T-helper 1 cell treated with Interleukin-12 subunit alpha and Interleukin-12 subunit beta and Interleukin-4 antibody, amounts not matched to agents 30 ng/mL and 1 ng/mL, for 36 hours (primary cell): ENCODE measurements around the gene ABTB2. TPM values are rescaled to one million over a fixed set of nuclear protein-coding genes. Genes with fewer than 3 reads are reported as not detected.

Experiments used
- intact Hi-C: fragments of 100-400 bp; cut with micrococcal nuclease; formaldehyde crosslinking; loops from one replicate; pipeline ENCODE4 v1.15.1; 2024
- total RNA-seq: library from RNA; stranded (reverse); gene quantifications from 2 replicates; pipeline ENCODE4 v1.2.3, GENCODE V29; 2022

The ABTB2 gene
- total RNA-seq, 1 donor from 2014 or later, result 8.3 TPM

DNA sequence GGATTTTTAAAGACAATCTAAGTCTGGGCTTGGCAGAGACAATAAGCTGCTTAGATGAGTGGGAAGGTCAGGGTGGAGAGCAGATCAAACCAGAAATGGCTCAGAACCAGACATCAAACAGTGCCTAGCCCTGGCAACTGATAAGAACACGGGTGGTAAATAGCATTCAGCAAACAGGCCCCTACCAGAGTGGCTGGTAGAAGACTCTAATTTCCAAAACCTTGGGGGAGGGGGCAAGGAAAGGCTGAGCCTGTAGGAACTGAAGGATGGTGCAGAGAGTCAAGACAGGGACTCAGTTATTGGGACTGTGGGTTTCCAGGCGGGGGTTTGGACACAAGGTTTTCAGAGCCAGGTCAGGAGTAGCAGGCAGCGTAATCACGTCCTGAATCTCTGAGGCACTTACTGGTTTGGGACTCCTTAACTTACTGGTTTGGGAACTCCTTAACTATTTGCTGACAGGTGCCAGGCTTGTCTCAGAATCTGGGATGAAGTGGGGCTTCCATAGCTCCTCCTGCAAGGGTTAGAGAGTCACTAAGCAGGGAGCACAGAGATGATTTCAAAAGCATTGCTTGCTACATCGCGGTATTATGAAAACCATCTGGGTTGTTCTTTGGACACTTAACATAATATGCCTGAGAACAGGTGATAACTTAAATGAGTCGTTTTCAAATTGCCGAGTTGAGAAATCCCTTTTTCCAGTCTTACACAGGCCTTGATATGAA, 5.7 kb upstream of the ABTB2 start:
- intact Hi-C loops, result no loop called here

DNA sequence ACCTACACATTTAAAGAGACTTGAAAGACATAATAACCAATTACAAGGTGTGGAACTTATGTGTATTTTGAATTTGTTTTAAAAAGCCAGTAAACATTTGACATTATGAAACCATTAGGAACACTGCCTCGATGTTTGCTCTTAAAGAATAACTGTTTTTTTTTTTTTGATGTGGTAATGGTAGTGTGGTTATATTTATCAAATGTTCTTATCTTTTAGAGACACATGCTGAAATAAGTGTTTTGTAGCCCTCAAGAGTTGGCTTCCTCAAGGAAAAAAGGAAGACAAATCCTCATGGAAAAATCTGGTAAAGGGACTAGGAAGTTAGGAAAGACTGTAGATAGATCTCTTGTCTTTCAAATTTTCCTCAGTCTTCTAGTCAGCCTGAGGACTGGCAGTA, 2.2 kb upstream of the ABTB2 start:
- intact Hi-C loops, result no loop called here

DNA sequence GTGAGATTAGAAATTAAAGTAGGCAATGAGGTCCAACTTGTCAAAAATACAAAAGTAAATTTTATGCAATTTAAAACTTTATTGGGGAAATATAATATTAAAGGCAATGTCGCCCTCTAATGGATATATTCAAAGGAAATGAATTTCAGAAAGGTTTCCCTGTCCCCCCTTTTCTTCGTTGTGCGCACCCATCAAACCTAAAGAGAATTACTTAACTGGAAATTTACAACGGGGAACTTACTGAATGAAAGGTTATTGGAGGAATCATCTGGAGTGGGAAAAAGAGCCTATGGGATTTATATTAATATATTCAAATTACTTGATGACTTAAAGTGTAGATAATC, 1.7 kb upstream of the ABTB2 start:
- intact Hi-C loops, result loop anchor here (1.0 to 5.0 kb wide), 12 partner anchors 109 to 1777 kb away; partner anchors contain the start of genes CSTF3, EIF3M and NAT10

DNA sequence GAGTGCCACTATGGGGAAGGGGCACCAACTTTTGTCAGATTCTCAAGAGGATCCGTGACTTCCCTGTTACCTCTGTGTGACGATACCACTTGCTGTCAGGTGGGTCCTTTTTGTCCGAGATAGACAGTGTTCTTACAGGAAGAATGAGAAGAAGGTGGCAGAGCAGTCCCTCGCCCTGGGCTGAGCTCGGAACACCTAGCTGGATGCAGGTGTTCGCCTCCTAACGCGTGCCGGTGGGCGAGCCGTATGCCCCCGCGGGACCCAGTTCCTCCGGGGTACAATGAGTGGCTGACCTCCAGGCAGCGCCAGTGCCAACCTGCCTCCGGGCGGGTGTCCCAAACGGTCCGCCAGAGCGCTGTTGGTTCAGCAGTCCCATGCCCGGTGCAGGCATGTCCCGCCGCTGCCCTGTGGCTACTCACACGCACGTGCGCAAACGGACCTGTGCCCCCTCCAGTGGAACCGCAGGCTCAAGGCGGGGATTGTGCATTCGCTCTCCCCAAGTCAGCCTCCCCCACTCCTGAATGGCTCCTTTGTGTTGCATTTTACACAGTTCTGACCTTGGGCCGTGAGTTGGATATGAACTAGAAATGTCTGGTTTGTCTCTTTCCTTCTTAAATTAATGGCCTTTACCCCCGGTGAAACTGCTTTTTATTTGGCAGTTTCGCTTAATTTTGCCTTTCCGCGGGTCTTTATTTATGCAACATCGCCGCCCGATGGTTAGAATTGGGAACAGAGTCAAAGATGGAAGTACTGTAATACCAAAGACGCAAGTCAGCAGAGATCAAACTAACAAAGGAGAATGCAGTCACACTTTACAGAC, 1.1 kb upstream of the ABTB2 start:
- intact Hi-C loops, result loop anchor here (1.0 to 5.0 kb wide), 18 partner anchors 46 to 1776 kb away; partner anchors contain the start of genes C11orf91, CAPRIN1, CAT and CSTF3

DNA sequence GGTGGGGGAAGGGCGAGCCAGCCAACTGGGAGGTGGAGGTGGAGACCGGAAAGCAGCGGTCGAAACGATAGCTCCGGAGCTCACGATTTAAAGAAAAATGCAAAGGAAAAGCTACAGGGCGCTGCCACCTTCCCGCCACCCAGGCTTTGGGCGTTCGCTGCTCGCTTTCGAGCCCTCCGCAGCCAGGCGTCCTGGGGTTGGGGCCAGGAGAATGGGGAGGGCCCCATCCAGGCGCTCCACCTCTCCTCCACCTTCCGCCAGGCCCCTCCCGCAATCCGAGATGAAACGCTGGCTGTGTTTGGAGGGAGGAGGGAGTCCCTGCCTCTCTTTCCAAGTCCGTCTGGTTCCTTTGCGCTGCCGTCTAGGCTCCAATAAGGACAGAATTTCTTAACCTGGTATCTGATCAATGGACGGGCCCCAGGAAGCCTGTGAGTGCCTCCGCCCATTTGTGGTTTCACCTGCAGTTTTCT, 483 bp upstream of the ABTB2 start:
- intact Hi-C loops, result loop anchor here (1.0 to 5.0 kb wide), 11 partner anchors 45 to 1775 kb away; partner anchors contain the start of genes C11orf91, CAPRIN1, CAT and CSTF3

DNA sequence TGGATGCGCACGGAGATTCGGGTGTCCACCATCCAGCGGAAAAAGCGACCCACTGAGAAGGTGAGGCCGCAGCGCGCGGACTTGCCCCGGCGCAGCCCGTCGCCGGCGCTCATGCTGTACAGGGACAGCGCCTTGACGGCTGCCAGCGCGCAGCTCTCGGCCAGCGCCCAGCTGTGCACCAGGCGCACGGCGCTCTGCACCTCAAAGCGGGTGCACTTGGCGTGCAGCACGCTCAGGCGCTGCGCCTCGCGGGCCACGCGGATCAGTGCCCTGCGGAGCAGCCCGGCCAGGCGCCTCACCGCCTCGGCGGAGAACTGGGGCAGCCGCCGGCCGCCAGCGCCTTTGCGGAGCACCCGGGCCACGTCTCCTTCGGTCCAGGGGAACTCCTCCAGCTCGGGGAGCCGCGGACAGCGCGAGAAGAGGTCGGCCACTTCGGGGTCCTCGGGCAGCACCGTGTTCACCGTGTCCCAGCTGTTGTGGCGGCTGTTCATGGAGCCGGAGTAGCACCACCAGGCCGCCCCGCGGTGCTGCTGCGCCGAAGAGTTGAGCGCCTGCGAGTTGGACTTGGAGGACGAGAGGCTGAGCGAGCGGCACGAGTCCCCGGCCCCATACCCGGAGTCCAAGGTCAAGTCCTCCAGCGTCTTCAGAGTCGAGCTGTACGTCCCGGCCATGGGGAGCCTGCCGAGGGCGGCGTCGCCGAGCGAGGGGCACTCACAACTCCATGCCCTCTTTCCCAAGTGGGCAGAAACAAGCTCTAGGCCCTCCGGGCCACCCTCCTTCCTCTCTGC, 703 bp downstream of the ABTB2 start:
- intact Hi-C loops, result loop anchor here (1.0 to 5.0 kb wide), 3 partner anchors 559 to 1195 kb away; partner anchors contain the start of genes APIP, CSTF3, FBXO3 and PDHX

DNA sequence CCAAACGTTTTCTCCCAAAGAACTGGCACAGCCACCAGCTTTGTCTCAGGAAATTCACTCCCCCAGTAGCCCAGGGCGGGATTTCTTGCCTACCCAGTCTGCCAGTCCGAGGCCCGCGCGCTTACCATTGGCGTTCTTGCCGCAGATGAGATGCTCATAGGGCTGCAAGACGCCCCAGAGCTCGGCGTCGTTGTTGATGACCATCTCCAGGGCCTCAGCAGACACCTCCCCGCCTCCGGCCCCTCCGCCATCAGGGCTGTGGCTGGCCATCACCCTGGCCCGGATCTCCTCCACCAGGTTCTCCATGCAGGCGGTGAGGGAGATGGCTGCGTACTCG, 1.3 kb downstream of the ABTB2 start:
- intact Hi-C loops, result loop anchor here (5.0 kb wide), 1 partner anchor 1194 kb away; the partner anchor contains the start of gene CSTF3

DNA sequence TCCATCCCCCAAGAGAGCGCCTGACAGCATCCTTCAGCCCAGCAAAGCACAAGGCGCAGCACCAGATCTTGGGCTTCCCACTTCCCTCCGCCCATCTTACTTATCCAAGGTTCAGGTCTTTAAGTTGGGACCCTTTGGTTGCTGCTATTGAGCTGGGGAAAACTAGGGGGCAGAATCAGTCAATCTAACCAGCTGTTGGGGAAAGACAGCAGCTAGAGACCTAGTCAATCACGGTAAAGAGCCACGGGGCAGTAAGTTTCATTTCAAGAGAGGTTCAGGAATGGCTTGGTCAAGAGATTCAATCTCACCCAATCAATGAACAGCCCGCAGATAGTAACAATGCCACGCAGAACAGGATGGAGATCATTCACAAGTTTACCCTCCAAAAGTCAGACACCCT, 1.7 kb downstream of the ABTB2 start:
- intact Hi-C loops, result loop anchor here (5.0 kb wide), 1 partner anchor 1194 kb away; the partner anchor contains the start of gene CSTF3

DNA sequence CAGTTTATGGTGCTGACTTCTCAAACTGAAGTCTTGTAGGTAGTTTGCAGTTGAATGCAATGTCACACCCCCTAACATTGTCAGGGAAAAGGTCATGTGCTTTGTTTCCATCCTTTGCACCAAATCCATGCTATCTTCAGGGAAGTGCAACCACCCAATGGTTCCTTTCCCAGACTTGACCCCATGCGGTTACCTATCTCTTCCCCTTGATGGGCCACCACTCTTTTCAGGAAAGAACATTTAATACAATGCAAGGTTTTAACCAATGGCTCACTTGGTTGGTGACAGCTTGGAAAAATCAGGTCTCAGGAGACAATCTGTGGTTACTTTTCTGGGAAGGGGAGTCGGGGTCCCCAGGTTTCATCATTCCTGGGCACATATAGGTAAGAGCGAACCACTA, 2.1 kb downstream of the ABTB2 start:
- intact Hi-C loops, result loop anchor here (5.0 kb wide), 1 partner anchor 1193 kb away; the partner anchor contains the start of gene CSTF3

DNA sequence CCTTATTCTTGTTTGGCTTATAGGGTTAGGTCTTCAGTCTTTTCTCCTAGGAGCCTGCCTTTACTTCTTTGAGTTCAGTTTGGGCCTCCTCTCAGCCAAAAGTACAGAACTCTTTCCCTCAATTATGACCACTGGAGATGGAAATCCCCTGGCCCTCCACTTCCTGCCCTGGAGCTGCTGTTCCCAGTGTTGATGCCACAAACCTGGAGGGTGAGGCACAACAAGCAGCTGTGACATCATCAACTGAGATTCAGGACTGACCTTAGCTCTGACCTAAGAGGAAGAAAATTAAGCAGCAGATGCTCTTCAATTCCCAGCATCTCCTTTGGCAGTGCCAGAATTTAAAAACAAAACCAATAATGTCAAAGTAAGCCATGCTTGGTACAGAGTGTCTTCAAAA, 3.0 kb downstream of the ABTB2 start:
- intact Hi-C loops, result loop anchor here (5.0 kb wide), 1 partner anchor 1192 kb away; the partner anchor contains the start of gene CSTF3

DNA sequence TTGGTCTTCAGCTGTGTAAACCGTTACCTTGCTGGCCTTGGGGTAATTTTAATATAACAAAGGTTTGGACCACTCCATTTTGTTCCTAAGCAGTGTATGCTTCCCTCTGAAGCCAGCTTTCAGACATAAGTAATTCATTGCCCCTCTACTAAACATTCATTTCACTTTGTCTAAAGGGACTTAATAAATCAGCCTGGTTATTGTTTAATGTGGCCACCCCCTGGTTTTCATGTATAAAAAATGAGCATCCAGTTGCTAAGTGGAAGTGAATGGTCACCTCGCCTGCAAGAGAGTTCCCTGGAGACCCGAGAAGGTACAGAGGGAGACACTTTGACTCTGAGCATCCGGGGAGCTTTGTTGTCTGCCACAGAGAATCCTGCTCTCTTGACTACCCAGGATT, 3.9 kb downstream of the ABTB2 start:
- intact Hi-C loops, result no loop called here

DNA sequence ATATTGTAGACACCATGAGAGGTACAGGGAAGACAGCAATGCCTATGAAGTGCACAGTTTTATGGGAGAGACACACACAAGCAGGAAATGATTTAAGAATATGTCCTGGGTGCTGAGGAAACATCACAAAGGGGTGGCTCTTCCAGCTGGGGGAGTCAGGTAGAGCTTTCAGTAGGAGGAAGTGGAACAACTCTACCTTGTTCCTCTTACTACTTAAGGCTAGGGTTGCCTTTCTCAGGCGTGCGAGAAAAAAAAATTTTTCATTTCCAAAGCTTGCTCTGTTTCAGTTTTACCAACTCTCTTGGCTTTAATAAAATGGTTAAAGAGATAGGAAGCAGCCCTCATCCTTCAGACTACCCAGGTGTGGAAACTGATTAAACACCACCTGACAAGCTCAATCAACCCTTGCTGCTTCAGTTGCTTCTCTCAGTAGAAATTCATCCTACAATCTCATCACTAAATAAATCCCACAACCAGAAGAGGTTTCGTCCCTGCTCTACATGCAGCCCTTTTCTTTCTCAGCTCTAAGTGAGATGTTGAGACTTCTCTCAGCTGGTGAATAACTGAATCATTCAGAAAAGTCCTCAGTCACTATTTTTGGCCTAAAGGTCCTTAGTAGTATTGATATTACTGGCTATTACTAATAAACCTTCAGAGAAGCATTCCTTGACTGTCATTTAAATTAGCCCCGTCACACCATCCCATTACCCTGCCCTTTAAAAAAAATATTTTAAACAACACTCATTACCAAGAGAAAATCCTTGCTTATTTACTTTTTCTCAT, 5.9 kb downstream of the ABTB2 start:
- intact Hi-C loops, result no loop called here

DNA sequence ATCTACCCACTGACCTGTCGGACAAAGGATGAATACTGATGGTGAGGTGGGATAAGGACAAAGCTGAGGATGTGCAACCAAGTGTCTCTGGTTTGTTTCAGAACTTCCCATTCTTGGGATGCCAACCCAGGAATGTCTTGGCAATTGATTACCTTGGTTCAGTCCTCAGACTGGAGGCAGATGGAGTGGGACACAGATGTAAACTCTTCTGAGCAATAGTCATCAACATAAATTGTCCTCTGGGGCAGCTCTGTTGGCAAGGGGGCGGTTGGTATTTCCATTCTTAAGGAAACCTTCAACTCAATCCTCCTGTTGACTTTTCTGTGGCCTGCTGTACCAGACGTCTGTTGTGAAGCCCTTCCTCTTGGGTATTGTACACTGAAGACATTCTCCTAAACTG, 6.8 kb downstream of the ABTB2 start:
- intact Hi-C loops, result no loop called here

DNA sequence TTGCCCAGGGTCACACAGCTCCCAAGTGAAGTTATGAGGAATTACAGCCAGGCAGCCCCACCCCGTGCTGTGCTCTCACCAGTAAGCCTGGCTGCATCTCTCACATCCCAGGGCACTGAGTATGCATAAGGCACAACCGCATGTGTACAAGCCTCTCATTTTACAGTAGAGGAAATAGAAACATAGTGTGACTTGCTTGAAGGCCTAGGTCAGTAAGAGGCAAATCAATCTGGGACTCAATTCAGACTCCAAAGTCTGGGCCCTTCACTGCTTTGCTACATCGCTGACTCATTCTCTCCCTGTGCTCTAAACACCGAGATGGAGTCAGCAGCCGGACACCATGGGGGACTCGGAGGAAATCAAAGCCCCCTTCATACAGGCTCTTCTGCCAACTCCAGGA, 7.9 kb downstream of the ABTB2 start:
- intact Hi-C loops, result no loop called here

DNA sequence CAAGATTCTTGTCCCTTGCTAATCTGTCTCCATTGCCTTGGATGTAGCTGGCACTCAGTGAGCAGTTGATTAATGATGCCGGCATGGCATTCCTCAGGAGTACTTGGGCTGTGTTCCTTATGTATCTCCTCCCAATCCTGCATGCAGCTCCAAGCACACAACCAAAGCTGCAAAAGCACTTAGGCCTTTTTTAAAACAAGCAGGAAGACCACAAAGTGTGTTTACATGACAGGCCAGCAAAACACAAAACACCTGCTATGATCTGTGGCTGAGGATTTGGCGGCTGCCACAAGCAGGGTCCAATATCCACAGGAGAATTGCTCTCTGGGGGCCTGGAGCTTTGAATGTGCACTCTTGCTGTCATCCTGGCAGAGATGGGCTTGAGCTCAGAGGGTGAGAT, 8.9 kb downstream of the ABTB2 start:
- intact Hi-C loops, result no loop called here

DNA sequence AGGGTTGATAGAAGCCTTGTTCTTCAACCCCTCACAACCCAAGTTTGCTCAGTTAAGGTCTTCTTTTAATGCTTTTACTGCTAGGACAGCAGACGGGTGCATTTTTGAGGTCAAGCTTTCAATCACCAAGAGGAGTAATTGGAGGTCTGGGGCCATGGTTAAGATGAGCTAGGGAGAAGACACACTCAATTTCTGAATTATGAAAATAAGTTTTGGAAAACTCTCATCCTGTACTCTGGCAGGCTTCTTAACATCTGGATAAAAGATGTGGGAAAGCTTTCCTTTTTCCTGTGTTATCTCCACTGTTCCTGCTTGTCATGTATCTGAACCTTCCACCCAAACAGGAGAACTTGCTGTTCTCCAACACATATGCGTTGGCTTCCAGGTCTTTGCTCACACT, 9.7 kb downstream of the ABTB2 start:
- intact Hi-C loops, result no loop called here

DNA sequence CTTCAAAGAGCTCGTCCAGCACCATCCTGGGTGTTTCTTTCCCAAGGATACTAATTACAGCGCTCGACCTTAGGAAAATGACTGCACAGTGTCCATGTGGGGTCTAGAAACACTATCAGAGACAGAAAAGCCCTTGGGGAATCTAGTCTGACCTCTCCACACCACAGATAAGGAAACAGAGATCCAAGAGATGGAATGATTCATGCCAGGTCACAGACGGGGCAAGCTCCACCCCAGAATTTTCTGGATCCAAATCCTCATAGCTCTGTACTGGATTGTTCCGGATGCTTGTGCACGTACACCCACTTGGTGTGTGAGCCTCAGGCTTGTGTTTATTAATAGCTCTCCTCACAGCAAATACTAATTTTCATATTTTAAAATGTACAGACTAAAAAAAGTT, 11.3 kb downstream of the ABTB2 start:
- intact Hi-C loops, result no loop called here

DNA sequence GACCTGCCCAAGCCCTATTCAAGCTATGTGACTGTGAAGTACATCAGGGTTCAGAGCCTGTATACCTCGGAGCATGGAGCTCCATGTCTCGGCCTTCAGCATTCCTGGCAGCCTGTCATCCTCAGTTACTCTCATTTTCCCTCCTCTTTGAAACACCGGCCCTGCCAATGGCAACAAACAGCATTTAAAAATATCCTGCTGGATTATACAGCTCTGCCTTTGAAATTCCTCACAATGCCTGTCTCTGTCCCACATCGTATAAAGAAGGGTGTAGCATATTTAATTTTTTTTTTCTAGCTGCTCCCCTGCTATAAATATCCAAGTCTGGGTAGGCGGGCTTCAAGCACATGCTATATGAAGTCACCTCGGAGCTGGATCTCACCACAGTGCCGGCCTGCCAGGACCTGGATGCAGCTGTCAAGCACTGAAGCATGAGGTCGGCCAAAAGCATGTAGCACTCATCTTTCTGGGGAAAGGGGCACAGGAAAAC, 11.8 kb downstream of the ABTB2 start:
- intact Hi-C loops, result no loop called here

DNA sequence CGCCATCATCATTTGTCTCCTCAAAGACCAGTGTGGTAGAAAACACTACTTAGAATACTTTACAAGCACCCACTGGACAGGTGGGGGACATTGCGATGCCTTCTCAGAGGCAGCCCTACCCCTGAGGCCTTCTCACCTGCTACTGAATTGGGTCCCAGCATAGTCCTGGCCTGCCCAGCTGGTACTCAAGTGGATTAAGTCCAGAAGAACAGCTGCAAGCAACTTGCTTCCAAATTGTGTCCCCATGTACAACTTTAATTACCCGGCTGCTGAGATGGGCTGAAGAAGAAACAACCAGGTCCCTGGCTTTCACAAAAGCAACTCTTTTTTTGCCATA, 12.3 kb downstream of the ABTB2 start:
- intact Hi-C loops, result no loop called here

DNA sequence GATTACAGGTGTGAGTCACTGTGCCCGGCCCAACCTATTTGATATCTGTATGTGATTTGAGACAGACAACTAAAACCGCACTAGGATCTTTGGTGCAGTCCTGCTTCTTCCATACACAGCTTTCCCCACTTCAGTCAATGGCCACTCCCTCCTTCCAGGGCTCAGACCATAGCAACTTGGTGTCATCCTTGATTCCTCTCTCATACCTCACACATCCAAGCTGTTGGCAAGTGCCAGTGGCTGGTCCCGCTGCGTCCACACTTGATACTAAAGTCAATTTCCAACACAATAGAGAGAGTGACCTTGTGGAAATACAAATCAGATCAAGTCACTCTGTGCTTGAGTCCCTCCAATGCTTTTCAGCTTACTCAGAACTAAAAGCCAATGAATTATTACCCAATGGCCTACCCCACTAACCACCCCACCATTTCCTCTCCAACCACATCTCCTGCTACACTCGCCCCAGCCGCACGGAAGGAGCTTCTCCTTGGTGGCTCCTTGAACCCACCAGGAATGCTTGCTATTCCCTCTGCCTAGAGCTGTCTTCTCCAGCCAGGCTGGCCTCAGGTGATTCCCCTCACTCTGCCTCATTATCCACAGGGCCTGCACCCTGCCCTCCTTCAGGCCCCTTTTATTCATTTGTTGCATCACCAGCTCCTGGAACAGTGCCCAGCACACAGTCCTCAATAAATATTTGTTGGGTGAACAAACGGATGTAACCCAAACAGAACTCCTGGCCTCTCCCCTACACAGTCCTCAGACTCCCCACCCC, 12.9 kb downstream of the ABTB2 start:
- intact Hi-C loops, result no loop called here
